ENCODE results near the gene AGPAT3.

Gene AGPAT3

GRCh38 chr21:43906585-43907370 lies 41.8 kb downstream of the AGPAT3 start:
- no peak for DNase-seq (ENCODE audit: low spot score)

GRCh38 chr21:43907751-43908150 lies 42.7 kb downstream of the AGPAT3 start:
- no peak for DNase-seq (ENCODE audit: low spot score)

GRCh38 chr21:43908167-43908566 lies 43.1 kb downstream of the AGPAT3 start:
- no peak for DNase-seq (ENCODE audit: low spot score)

GRCh38 chr21:43909741-43910400 lies 44.8 kb downstream of the AGPAT3 start:
- no peak for DNase-seq (ENCODE audit: low spot score)

GRCh38 chr21:43910460-43910859 lies 45.4 kb downstream of the AGPAT3 start:
- DNase-seq (ENCODE audit: low spot score) = no peak

GRCh38 chr21:43911015-43911934 lies 46.3 kb downstream of the AGPAT3 start:
- DNase-seq (ENCODE audit: low spot score) = no peak

GRCh38 chr21:43911935-43912487 lies 47.0 kb downstream of the AGPAT3 start:
- DNase-seq (ENCODE audit: low spot score) = no peak

GRCh38 chr21:43912500-43912899 lies 47.5 kb downstream of the AGPAT3 start:
- no peak for DNase-seq (ENCODE audit: low spot score)

GRCh38 chr21:43912910-43913309 lies 47.9 kb downstream of the AGPAT3 start:
- no peak for DNase-seq (ENCODE audit: low spot score)

- no peak for DNase-seq (ENCODE audit: low spot score)
Observed at GRCh38 chr21:43913928-43914327, 48.9 kb downstream of the AGPAT3 start.

- no peak for DNase-seq (ENCODE audit: low spot score)
Observed at GRCh38 chr21:43916076-43916475, 51.1 kb downstream of the AGPAT3 start.

GRCh38 chr21:43916691-43917514 lies 51.9 kb downstream of the AGPAT3 start:
- DNase-seq (ENCODE audit: low spot score) = no peak

GRCh38 chr21:43917515-43918384 lies 52.7 kb downstream of the AGPAT3 start:
- DNase-seq (ENCODE audit: low spot score) = no peak

- no peak for DNase-seq (ENCODE audit: low spot score)
Observed at GRCh38 chr21:43918385-43918947, 53.4 kb downstream of the AGPAT3 start.

GRCh38 chr21:43919283-43919682 lies 54.3 kb downstream of the AGPAT3 start:
- DNase-seq (ENCODE audit: low spot score) = no peak

- DNase-seq (ENCODE audit: low spot score) = no peak
Observed at GRCh38 chr21:43919871-43920801, 55.1 kb downstream of the AGPAT3 start.

GRCh38 chr21:43921571-43921978 lies 56.6 kb downstream of the AGPAT3 start:
- DNase-seq (ENCODE audit: low spot score) = no peak

- no peak for DNase-seq (ENCODE audit: low spot score)
Observed at GRCh38 chr21:43921979-43922945, 57.2 kb downstream of the AGPAT3 start.

Data from kidney capillary endothelial cell (primary cell).